GM12878 (cell line): ENCODE data around the gene BBLN. TPM values are rescaled to one million over a fixed set of nuclear protein-coding genes. Genes with fewer than 3 reads are reported as not detected.

Experiments
- ATAC-seq: fragments of 200-7000 bp; cut with Tn5 transposase; 3 replicates; pipeline ENCODE4 v1.9.1; 2020; ENCODE audit warnings: mild to moderate bottlenecking, moderate library complexity
- BruUV-seq: library from RNA; stranded (reverse); fragments of 400-500 nt; replicated peaks from 2 replicates; lab custom pipeline; 2021; lab: Mats Ljungman, UMichigan
- CTCF ChIA-PET: fragments of 300-600 bp; sonication (Branson Sonifier 250); formaldehyde crosslinking; extraction: SDS; loops from one replicate; lab custom pipeline; 2021; ENCODE audit warnings: inconsistent platforms; lab: Yijun Ruan, JAX
- POLR2A ChIA-PET: fragments of 350-600 bp; formaldehyde crosslinking; extraction: SDS; loops from one replicate; lab custom pipeline; 2021; ENCODE audit warnings: inconsistent platforms; lab: Charles Lee
- RAD21 ChIA-PET: fragments of 300-600 bp; sonication (Branson Sonifier 250); formaldehyde crosslinking; loops from one replicate; lab custom pipeline; 2023; ENCODE audit warnings: antibody characterized with exemption; ENCODE audit not compliant: unreplicated experiment; lab: Charles Lee
- SMC1A ChIA-PET: fragments of 300-600 bp; sonication (Branson Sonifier 250); formaldehyde crosslinking; loops from one replicate; lab custom pipeline; 2023; ENCODE audit not compliant: unreplicated experiment, uncharacterized antibody; lab: Charles Lee
- DNase-seq: peaks from one replicate; pipeline ENCODE4 v3.0.0-alpha.2; 2011; ENCODE audit warnings: low read depth, low spot score
- FAIRE-seq: peaks from 3 replicates; lab custom pipeline; 2011; peaks lifted over from hg19 to GRCh38; lab: Jason Lieb, UNC
- H2AFZ ChIP-seq: 2 replicates; pipeline ENCODE4 v1.6.0; 2011; ENCODE audit warnings: low read depth, low read length, control low read depth; ENCODE audit not compliant: control insufficient read depth
- H3K27ac ChIP-seq: 2 replicates; pipeline ENCODE4 v1.5.1; 2011; ENCODE audit warnings: control low read depth; ENCODE audit not compliant: control insufficient read depth, insufficient read depth
- H3K27me3 ChIP-seq, 2 experiments: replicated peaks in 1 of 2; 2 replicates each; pipeline versions ENCODE4 v1.6.0 to v1.6.1; 2011; ENCODE audit warnings: low read length in 1 of 2; ENCODE audit not compliant: control insufficient read depth in 2 of 2, insufficient read depth in 2 of 2
- H3K36me3 ChIP-seq, 2 experiments: 2 replicates each; pipeline ENCODE4 v1.5.1; 2011; ENCODE audit warnings: low read length in 1 of 2; ENCODE audit not compliant: control insufficient read depth in 2 of 2, insufficient read depth in 2 of 2
- H3K4me1 ChIP-seq: 2 replicates; pipeline ENCODE4 v1.6.1; 2011; ENCODE audit warnings: mild to moderate bottlenecking, low read length, moderate library complexity, mixed read lengths; ENCODE audit not compliant: control insufficient read depth, insufficient read depth
- H3K4me2 ChIP-seq: 2 replicates; pipeline ENCODE4 v1.6.0; 2011; ENCODE audit warnings: control low read depth; ENCODE audit not compliant: control insufficient read depth, insufficient read depth
- H3K4me3 ChIP-seq: fragments of 200-600 bp; sonication (generic); 2 replicates; pipeline ENCODE4 v1.5.1; 2016
- H3K79me2 ChIP-seq: 2 replicates; pipeline ENCODE4 v1.6.0; 2011; ENCODE audit warnings: low read length; ENCODE audit not compliant: control insufficient read depth, insufficient read depth
- H3K9ac ChIP-seq: 2 replicates; pipeline ENCODE4 v1.8.0; 2011; ENCODE audit warnings: low read length, control low read depth, mixed read lengths; ENCODE audit not compliant: control insufficient read depth, insufficient read depth
- H3K9me3 ChIP-seq: replicated peaks from 3 replicates; pipeline ENCODE4 v1.5.1; 2011; ENCODE audit warnings: mild to moderate bottlenecking, low read length; ENCODE audit not compliant: control insufficient read depth, insufficient read depth
- H4K20me1 ChIP-seq: 2 replicates; pipeline ENCODE4 v1.6.0; 2011; ENCODE audit not compliant: control insufficient read depth, insufficient read depth
- BHLHE40 ChIP-seq, 2 experiments: fragments of 450-650 bp in 1 of 2; IDR thresholded peaks; 2 replicates each; pipeline ENCODE4 v1.6.1; 2011 to 2017; ENCODE audit warnings: low read depth in 2 of 2, borderline replicate concordance in 1 of 2, improper control_type of control experiment in 1 of 2, low read length in 1 of 2, mild to moderate bottlenecking in 1 of 2
- IKZF1 ChIP-seq: fragments of 450-650 bp; conservative IDR thresholded peaks from 2 replicates; pipeline ENCODE4 v1.6.1; 2017; ENCODE audit warnings: antibody characterized with exemption, mild to moderate bottlenecking
- IKZF2 ChIP-seq, 2 experiments: fragments of 450-650 bp; IDR thresholded peaks; 2 replicates each; pipeline ENCODE4 v1.6.1; 2017; ENCODE audit warnings: mild to moderate bottlenecking in 2 of 2, moderate library complexity in 2 of 2
- MEF2B ChIP-seq: fragments of 450-650 bp; IDR thresholded peaks from 2 replicates; pipeline ENCODE4 v1.6.1; 2018; ENCODE audit warnings: mild to moderate bottlenecking, moderate library complexity; ENCODE audit not compliant: partially characterized antibody, poor library complexity, severe bottlenecking
- NR2F1 ChIP-seq: fragments of 450-650 bp; conservative IDR thresholded peaks from 2 replicates; pipeline ENCODE4 v1.6.1; 2017; ENCODE audit warnings: mild to moderate bottlenecking
- WGBS: methylation state at CpG from one replicate; pipeline ENCODE4 v1.1.6; 2016; ENCODE audit warnings: low lambda C conversion rate; ENCODE audit not compliant: insufficient replicate concordance, insufficient coverage; ENCODE audit errors: missing lambda C conversion rate; 5-methylcytosine and 5-hydroxymethylcytosine counted together
- in situ Hi-C: fragments of 300-500 bp; cut with MboI; formaldehyde crosslinking; loops from 9 replicates; pipeline ENCODE4 v1.14.3; 2018; ENCODE audit warnings: mixed read lengths
- intact Hi-C: fragments of 100-400 bp; cut with micrococcal nuclease; formaldehyde crosslinking; loops from one replicate; pipeline ENCODE4 v1.14.2; 2022; ENCODE audit not compliant: unreplicated experiment
- polyA plus RNA-seq, 11 experiments: library from polyadenylated mRNA; depleted of rRNA in 4 of 11; unstranded in 6 of 11; stranded (reverse) in 5 of 11; fragments of >200 nt; fragmentation: Nextera tagmentation in 4 of 11; fragmentation: Illumina TruSeq in 1 of 11; extraction: Ambion mirVana in 4 of 11; extraction: Trizol in 1 of 11; gene quantifications; 1 replicate in 1 of 11; 2 replicates in 10 of 11; pipeline versions ENCODE4 v1.2.1 to v1.2.3, GENCODE V29; 2011 to 2016; ENCODE audit warnings: inconsistent platforms in 2 of 11, missing spikeins in 2 of 11, low read depth in 1 of 11
- total RNA-seq, 4 experiments: library from RNA; depleted of rRNA in 3 of 4; stranded (reverse); fragments of >200 nt in 3 of 4; fragmentation: Illumina TruSeq in 1 of 4; extraction: Trizol in 1 of 4; gene quantifications; 2 replicates each; pipeline versions ENCODE4 v1.2.1 to v1.2.3, GENCODE V29; 2013 to 2021
- TF ChIP-seq, protein P1 (sequence below): fragments of 450-650 bp; IDR thresholded peaks from 2 replicates; pipeline ENCODE4 v1.6.1; 2018; ENCODE audit warnings: mild to moderate bottlenecking, low read depth, moderate library complexity; ENCODE audit not compliant: partially characterized antibody
- TF ChIP-seq, protein P2 (sequence below): IDR thresholded peaks from 2 replicates; pipeline ENCODE4 v1.6.1; 2011; ENCODE audit warnings: borderline replicate concordance, low read depth, mild to moderate bottlenecking, moderate library complexity, mixed read lengths, low read length; ENCODE audit not compliant: insufficient read depth; ENCODE audit errors: extremely low read length

BBLN gene
- total and polyA plus RNA-seq, 10 of the 15 experiments (the other 5 are each of a cell fraction or from before 2014, with no cell fraction given) = 3.8 to 194 (median 66.2) TPM

GRCh38 chr9:128203024-128203706 is 43.1 kb downstream of the BBLN start, which contains the start of gene DNM1 (continued):
- TF ChIP-seq, protein P1, sequence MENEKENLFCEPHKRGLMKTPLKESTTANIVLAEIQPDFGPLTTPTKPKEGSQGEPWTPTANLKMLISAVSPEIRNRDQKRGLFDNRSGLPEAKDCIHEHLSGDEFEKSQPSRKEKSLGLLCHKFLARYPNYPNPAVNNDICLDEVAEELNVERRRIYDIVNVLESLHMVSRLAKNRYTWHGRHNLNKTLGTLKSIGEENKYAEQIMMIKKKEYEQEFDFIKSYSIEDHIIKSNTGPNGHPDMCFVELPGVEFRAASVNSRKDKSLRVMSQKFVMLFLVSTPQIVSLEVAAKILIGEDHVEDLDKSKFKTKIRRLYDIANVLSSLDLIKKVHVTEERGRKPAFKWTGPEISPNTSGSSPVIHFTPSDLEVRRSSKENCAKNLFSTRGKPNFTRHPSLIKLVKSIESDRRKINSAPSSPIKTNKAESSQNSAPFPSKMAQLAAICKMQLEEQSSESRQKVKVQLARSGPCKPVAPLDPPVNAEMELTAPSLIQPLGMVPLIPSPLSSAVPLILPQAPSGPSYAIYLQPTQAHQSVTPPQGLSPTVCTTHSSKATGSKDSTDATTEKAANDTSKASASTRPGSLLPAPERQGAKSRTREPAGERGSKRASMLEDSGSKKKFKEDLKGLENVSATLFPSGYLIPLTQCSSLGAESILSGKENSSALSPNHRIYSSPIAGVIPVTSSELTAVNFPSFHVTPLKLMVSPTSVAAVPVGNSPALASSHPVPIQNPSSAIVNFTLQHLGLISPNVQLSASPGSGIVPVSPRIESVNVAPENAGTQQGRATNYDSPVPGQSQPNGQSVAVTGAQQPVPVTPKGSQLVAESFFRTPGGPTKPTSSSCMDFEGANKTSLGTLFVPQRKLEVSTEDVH = no peak

DNA sequence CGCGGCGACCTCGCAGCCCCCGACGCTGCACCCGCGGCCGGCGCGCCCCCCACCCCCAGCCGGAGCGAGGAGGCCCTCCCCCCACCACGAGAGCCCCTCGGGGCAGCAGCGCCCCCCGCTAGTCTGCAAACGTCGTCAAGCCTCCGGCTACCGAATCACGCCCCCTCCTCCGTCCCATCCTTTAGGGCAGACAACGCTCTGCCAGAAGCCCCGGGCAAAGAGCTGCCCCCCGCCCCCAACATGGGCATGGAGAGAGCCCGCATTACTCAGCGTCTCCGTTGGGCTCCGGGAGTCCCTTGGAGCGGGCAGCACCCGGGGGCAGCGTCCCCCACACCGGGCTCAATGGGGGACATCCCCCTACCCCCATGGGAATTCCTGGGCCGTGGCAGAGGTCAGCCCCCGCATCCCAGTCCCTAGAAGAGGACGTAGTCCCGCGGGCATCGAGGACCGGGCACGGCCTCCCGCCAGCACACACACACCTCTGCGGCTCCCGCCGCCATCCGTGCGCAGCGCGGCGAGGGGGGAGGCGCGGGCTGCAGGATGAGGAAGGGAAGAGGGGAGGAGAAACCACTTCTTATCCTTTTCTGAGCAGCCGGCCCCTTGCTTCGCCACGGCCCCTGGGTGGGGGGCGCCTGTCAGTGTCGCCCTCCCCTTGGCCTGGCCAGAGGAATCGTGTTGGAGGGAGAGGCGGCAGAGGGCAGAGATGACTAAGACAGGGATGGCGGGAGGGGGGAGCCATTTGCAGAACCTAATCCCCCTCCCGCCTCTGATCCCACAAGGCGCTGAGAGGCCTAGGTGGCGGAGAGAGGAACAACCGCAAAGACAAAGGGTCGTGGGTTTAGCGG is 43.9 kb downstream of the BBLN start:
- peaks cover 9 to 14% of the 10 kb centered on the region in 2 experiments; a peak in 3 of 4 replicates for H3K27me3 ChIP-seq
- in situ Hi-C loops (no loop called here), intact Hi-C loops (no loop called here)
- ChIA-PET CTCF (interaction anchor here (1.3 kb wide), 1 partner anchor 13 kb away, joined by 7 read pairs; the partner anchor contains the start of gene CIZ1), SMC1A (no interaction called here), RAD21 (interaction anchor here (0.7 kb wide), 1 partner anchor 79 kb away, joined by 3 read pairs; no protein-coding TSS in a partner anchor), POLR2A (no interaction called here)
- H3K79me2 ChIP-seq = no peaks in the 10 kb centered on the region
- H2AFZ ChIP-seq = no peak overlapping the region
- H3K27ac ChIP-seq = no peak overlapping the region
- peak overlapping the region; percentile 56 for H3K4me2 ChIP-seq
- no peak overlapping the region for H3K9ac ChIP-seq
- WGBS = 0% methylated on average over 38 of the region's 67 CpGs
- peaks cover 7% of the 10 kb centered on the region; the same call in 1 of the 2 replicates for H3K4me1 ChIP-seq
- DNase-seq (no peak), FAIRE-seq (no peak), ATAC-seq (peak; percentile 13; the same call in 1 of the 3 replicates)
- H3K9me3 ChIP-seq = no peaks in the 10 kb centered on the region
- BruUV-seq = no TSS peak
- H3K36me3 ChIP-seq = no peaks in the 10 kb centered on the region
- peak overlapping the region; percentile 63; the same call in 1 of the 2 replicates for H3K4me3 ChIP-seq
- TF ChIP-seq IKZF2 (IDR thresholded peaks at IDR 0.05) (0 out of 4 replicates have a peak, but pooled peaks of 1 of the 2 experiments have one; percentile 31), IKZF1 (peak; percentile 41), MEF2B (peak; percentile 66), NR2F1 (0 out of 2 replicates have a peak, but pooled peaks have one; percentile 21), BHLHE40 (IDR thresholded peaks at IDR 0.05; ENCODE audit: borderline replicate concordance in 1 of 2, low read depth in 2 of 2, low read length in 1 of 2) (peak in 1 of 2 experiments; percentile 20; a peak in 1 of 4 replicates)
- TF ChIP-seq, protein P2, sequence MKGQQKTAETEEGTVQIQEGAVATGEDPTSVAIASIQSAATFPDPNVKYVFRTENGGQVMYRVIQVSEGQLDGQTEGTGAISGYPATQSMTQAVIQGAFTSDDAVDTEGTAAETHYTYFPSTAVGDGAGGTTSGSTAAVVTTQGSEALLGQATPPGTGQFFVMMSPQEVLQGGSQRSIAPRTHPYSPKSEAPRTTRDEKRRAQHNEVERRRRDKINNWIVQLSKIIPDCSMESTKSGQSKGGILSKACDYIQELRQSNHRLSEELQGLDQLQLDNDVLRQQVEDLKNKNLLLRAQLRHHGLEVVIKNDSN = no peak
- H4K20me1 ChIP-seq = no peaks in the 10 kb centered on the region
